SK-N-SH treated with all-trans-retinoic acid at 6 μM for 48 hours (cell line): ENCODE data around the gene POLD2.
"Not testable (repeated sequence)": the region's sequence is repeated elsewhere in the genome, so short reads cannot be mapped to it uniquely, and the experiment has no call there.

Experiments
- ARNTL ChIP-seq: fragments of 450-650 bp; formaldehyde crosslinking; IDR thresholded peaks from 2 replicates; pipeline ENCODE4 v1.5.0; 2020; ENCODE audit warnings: low read depth, mild to moderate bottlenecking, moderate library complexity, borderline replicate concordance
- ESRRG ChIP-seq: fragments of 250-450 bp; sonication (Bioruptor Pico); IDR thresholded peaks from 2 replicates; pipeline ENCODE4 v1.6.1; 2021; ENCODE audit warnings: mild to moderate bottlenecking
- GLIS3 ChIP-seq: fragments of 250-450 bp; sonication (Bioruptor Pico); IDR thresholded peaks from 2 replicates; pipeline ENCODE4 v1.5.0; 2020; ENCODE audit warnings: mild to moderate bottlenecking, moderate library complexity
- ISL1 ChIP-seq: fragments of 250-450 bp; sonication (Bioruptor Pico); IDR thresholded peaks from 2 replicates; pipeline ENCODE4 v2.1.2; 2022; ENCODE audit warnings: mild to moderate bottlenecking, moderate library complexity
- OSR1 ChIP-seq: fragments of 250-450 bp; sonication (Bioruptor Pico); IDR thresholded peaks from 2 replicates; pipeline ENCODE4 v1.8.0; 2022; ENCODE audit warnings: moderate library complexity, mild to moderate bottlenecking, inconsistent platforms
- PATZ1 ChIP-seq: fragments of 250-450 bp; sonication (Bioruptor Pico); IDR thresholded peaks from 2 replicates; pipeline ENCODE4 v1.8.0; 2020; ENCODE audit warnings: mild to moderate bottlenecking, moderate library complexity, borderline replicate concordance
- PPARA ChIP-seq: fragments of 250-450 bp; sonication (Bioruptor Pico); IDR thresholded peaks from 2 replicates; pipeline ENCODE4 v1.5.0; 2020; ENCODE audit warnings: mild to moderate bottlenecking, borderline replicate concordance
- RARB ChIP-seq: fragments of 250-450 bp; sonication (Bioruptor Pico); IDR thresholded peaks from 2 replicates; pipeline ENCODE4 v1.8.0; 2021; ENCODE audit warnings: mild to moderate bottlenecking, moderate library complexity
- TSHZ2 ChIP-seq: fragments of 250-450 bp; sonication (Bioruptor Pico); IDR thresholded peaks from 2 replicates; pipeline ENCODE4 v1.5.0; 2020; ENCODE audit warnings: mild to moderate bottlenecking, moderate library complexity
- ZFP3 ChIP-seq: fragments of 250-450 bp; sonication (Bioruptor Pico); IDR thresholded peaks from 2 replicates; pipeline ENCODE4 v1.5.0; 2020; ENCODE audit warnings: mild to moderate bottlenecking, moderate library complexity
- ZFP30 ChIP-seq: fragments of 450-650 bp; formaldehyde crosslinking; IDR thresholded peaks from 2 replicates; pipeline ENCODE4 v1.5.0; 2022; ENCODE audit warnings: mild to moderate bottlenecking, moderate library complexity
- ZNF565 ChIP-seq: fragments of 450-650 bp; formaldehyde crosslinking; conservative IDR thresholded peaks from 2 replicates; pipeline ENCODE4 v1.5.0; 2020; ENCODE audit warnings: low read depth, mild to moderate bottlenecking, moderate library complexity

GRCh38 chr7:44171901-44172300 lies 48.6 kb upstream of the POLD2 start:
- not testable (repeated sequence) for TF ChIP-seq ZFP3 (CRISPR knock-in tag); ARNTL (CRISPR knock-in tag); ESRRG (CRISPR knock-in tag); PPARA (CRISPR knock-in tag); ZFP30; ISL1 (CRISPR knock-in tag); GLIS3 (CRISPR knock-in tag); RARB (CRISPR knock-in tag); PATZ1 (CRISPR knock-in tag); ZNF565 (CRISPR knock-in tag); TSHZ2 (CRISPR knock-in tag); OSR1 (CRISPR knock-in tag)
